ENCODE data around the gene ME2.
"Not testable (repeated sequence)": the region's sequence is repeated elsewhere in the genome, so short reads cannot be mapped to it uniquely, and the experiment has no call there.

The ME2 gene

GRCh38 chr18:50861617-50862016 is 17.3 kb upstream of the ME2 start:
- no peak for DNase-seq (ENCODE audit: low read depth)

GRCh38 chr18:50862401-50862800 is 16.5 kb upstream of the ME2 start:
- no peak for DNase-seq (ENCODE audit: low read depth)

- DNase-seq (ENCODE audit: low read depth) = no peak
These were observed 15.0 kb upstream of the ME2 start for GRCh38 chr18:50863840-50864375.

GRCh38 chr18:50866765-50867164 is 12.2 kb upstream of the ME2 start:
- no peak for DNase-seq (ENCODE audit: low read depth)

GRCh38 chr18:50869150-50869549 is 9.8 kb upstream of the ME2 start:
- DNase-seq (ENCODE audit: low read depth) = no peak

- DNase-seq (ENCODE audit: low read depth) = peak; percentile 38
These were observed 8.6 kb upstream of the ME2 start for GRCh38 chr18:50870138-50870845.

GRCh38 chr18:50871846-50872245 is 7.1 kb upstream of the ME2 start:
- no peak for DNase-seq (ENCODE audit: low read depth)

- DNase-seq (ENCODE audit: low read depth) = no peak
These were observed 2.9 kb upstream of the ME2 start for GRCh38 chr18:50875966-50876536.

- DNase-seq (ENCODE audit: low read depth) = no peak
These were observed 1.2 kb upstream of the ME2 start for GRCh38 chr18:50877545-50878265.

GRCh38 chr18:50879302-50880118 is 592 bp downstream of the ME2 start:
- no peak for DNase-seq (ENCODE audit: low read depth)

- DNase-seq (ENCODE audit: low read depth) = no peak
These were observed 1.2 kb downstream of the ME2 start for GRCh38 chr18:50880119-50880465.

- DNase-seq (ENCODE audit: low read depth) = not testable (repeated sequence)
These were observed 2.0 kb downstream of the ME2 start for GRCh38 chr18:50880944-50881343.

GRCh38 chr18:50886929-50887328 is 8.0 kb downstream of the ME2 start:
- no peak for DNase-seq (ENCODE audit: low read depth)

GRCh38 chr18:50895350-50896045 is 16.6 kb downstream of the ME2 start:
- DNase-seq (ENCODE audit: low read depth) = no peak

- DNase-seq (ENCODE audit: low read depth) = no peak
These were observed 17.2 kb downstream of the ME2 start for GRCh38 chr18:50896093-50896492.

- DNase-seq (ENCODE audit: low read depth) = no peak
These were observed 20.0 kb downstream of the ME2 start for GRCh38 chr18:50898919-50899318.

- DNase-seq (ENCODE audit: low read depth) = no peak
These were observed 23.9 kb downstream of the ME2 start for GRCh38 chr18:50902797-50903196.

- DNase-seq (ENCODE audit: low read depth) = no peak
These were observed 27.9 kb downstream of the ME2 start for GRCh38 chr18:50906843-50907242.

- DNase-seq (ENCODE audit: low read depth) = no peak
These were observed 30.3 kb downstream of the ME2 start for GRCh38 chr18:50909261-50909660.

- no peak for DNase-seq (ENCODE audit: low read depth)
These were observed 32.1 kb downstream of the ME2 start for GRCh38 chr18:50911006-50911405.

GRCh38 chr18:50917021-50917420 is 38.1 kb downstream of the ME2 start:
- no peak for DNase-seq (ENCODE audit: low read depth)

GRCh38 chr18:50918153-50918552 is 39.2 kb downstream of the ME2 start:
- DNase-seq (ENCODE audit: low read depth) = no peak

Data from fibroblast of the conjunctiva (primary cell).